ELR (cell line): ENCODE results near the gene SLC25A4.
A peak's percentile ranks its signal among the peaks of the same experiment; 100 is the strongest.
"Not testable (repeated sequence)": the region's sequence is repeated elsewhere in the genome, so short reads cannot be mapped to it uniquely, and the experiment has no call there.

Experiments used
- DNase-seq: peaks from one replicate; pipeline ENCODE4 v3.0.0-alpha.2; 2015; ENCODE audit warnings: low read depth

Gene SLC25A4

DNA sequence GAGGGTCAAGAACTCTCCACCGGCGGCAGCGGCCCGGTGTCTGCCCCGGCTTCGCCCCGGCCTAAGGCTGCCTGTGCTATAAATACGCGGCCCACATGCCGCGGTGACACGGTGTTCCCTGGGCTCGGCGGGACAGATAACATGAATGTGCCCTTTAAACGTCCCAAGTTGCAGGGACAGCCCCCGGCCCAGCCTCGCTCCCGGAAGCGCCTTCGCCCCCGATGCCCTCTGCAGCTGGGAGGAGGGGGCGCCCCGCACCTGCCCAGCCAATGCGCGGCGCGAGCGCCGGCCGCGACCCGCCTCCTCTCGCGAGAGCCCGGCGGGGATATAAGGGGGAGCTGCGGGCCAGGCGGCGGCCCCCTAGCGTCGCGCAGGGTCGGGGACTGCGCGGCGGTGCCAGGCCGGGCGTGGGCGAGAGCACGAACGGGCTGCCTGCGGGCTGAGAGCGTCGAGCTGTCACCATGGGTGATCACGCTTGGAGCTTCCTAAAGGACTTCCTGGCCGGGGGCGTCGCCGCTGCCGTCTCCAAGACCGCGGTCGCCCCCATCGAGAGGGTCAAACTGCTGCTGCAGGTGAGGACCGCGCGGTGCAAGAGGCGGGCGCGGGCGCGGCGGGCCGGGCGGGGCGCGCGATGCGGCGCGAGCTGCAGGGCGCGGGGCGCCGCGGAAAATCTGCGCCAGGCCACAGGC lies at the start of gene SLC25A4:
Gene SLC25A4 (plus strand): TSS at position 355 of the 689 bp plus-strand sequence. CDS start 107 bp downstream, at position 462.
- peak; percentile 72 for DNase-seq

DNA sequence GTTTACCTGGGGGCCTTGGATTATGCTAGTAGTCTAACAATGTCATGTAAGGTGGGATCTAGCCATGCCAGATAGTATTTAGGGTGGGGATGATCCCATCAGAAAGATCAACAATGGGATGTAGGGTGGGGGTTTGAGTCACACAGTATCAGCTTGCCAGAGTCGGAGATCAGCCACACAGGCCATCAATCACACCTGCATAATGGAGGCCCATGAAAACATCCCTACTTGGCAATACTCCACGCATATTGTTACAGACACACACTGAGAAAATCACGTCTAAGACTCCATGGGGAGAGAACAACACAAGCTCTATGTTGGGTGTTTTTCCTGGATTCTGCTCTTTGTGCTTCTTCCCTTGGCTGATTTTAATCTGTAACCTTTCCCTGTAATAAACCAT lies 49.5 kb upstream of the SLC25A4 start:
- DNase-seq = no peak

DNA sequence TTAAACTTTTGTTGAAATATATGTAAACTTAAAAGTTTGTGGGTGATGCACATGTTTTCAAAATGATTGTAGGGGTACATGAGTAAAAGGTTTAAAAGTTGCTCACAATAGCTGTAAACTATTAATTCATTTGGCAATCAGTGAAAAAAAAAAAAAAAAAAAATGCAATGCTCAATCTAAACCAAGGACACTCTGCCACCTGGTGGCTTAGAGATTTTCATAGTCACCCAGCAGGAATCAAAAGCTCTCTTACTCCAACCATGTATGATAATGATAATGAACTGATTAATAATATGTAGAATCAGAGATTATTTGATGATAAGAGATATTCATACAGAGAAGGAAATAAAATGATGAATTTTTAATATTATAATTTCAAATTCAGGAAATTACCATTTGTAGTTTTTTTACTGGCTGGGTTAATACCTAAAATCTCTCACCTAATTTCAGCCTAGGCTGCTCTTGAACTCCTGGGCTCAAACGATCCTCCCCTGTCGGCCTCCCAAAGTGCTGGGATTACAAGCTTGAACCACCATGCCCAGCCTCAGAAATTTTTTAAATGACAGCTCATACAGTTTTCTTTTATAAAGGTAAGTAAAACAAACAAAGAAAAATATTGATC lies 46.9 kb upstream of the SLC25A4 start:
- DNase-seq = peak; percentile 61

GRCh38 chr4:185098474-185098873 lies 44.6 kb upstream of the SLC25A4 start:
- DNase-seq = no peak

- no peak for DNase-seq
Measured at GRCh38 chr4:185099024-185099682, 43.9 kb upstream of the SLC25A4 start.

GRCh38 chr4:185099940-185100339 lies 43.1 kb upstream of the SLC25A4 start:
- DNase-seq = no peak

- no peak for DNase-seq
Measured at GRCh38 chr4:185100423-185100822, 42.6 kb upstream of the SLC25A4 start.

- DNase-seq = no peak
Measured at GRCh38 chr4:185101354-185101890, 41.6 kb upstream of the SLC25A4 start.

GRCh38 chr4:185104733-185105132 lies 38.3 kb upstream of the SLC25A4 start:
- no peak for DNase-seq

DNA sequence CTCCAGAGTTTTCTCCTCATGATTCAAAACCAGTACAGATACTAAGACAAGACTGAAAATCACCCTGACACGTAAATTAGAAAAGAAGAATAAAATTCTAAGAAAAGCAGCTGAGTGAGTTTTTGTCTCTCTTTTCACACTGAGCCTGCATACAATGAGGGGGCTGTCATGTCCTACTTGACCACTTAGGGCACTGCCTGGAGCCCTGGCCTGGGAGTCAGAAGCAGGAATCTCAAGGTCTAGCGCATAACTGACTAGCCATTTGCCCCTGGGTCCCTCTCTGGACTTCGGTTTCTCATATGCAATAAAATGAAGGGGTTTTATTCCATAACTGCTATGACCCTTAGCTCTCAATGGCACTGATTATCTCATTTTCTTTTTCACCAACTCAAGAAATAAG lies 36.7 kb upstream of the SLC25A4 start:
- no peak for DNase-seq

DNA sequence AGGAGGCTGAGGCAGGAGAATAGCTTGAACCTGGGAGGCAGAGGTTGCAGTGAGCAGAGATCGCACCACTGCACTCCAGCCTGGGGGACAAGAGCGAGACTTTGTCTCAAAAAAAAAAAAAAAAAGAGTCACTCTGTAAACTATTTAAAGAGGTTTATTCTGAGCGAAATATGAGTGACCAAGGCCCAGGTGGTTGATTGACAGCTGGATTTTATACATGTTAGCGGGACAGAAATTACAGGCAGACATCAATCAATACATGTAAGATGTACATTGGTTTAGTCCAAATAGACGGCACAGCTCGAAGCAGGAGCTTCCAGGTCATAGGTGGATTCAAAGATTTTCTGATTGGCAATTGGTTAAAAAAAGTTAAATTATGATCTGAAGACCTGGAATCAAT lies 35.5 kb upstream of the SLC25A4 start:
- DNase-seq = not testable (repeated sequence)

DNA sequence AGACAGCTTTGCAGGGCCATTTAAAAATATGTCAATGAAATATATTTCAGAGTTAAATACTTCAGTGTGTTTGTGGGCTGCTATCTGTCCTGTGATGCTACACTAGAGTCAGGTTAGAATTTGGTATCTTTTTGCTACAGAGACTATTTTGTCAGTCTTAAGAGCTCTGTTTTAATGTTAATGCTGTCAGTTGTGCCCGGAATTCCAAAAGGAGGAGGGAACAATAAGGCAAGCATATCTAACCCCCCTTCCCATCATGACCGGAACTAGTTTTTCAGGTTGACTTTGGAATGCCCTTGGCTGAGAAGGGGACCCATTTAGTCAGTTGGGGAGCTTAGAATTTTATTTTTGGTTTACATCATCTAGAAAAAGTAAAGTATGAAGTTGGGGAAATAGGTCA lies 34.9 kb upstream of the SLC25A4 start:
- DNase-seq = no peak

- no peak for DNase-seq
Measured at GRCh38 chr4:185108669-185109068, 34.4 kb upstream of the SLC25A4 start.

DNA sequence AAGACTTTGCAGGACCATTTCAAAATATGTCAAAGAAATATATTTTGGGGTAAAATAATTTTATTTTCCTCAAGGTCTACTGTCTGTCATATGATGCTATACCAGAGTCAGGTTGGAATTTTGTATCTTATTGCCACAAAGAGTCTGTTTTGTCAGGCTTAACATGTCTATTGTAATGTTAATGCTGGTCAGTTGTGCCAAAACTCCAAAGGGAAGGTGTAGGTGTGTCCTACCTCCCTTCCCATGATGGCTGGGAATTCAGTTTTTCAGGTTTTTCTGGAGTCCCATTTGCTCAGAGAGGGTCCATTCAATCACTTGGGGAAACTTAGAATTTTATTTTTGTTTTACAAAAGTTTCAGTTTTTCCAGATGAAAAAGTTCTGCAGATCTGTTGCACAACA lies 33.3 kb upstream of the SLC25A4 start:
- DNase-seq = no peak

GRCh38 chr4:185110375-185110823 lies 32.7 kb upstream of the SLC25A4 start:
- DNase-seq = no peak

DNA sequence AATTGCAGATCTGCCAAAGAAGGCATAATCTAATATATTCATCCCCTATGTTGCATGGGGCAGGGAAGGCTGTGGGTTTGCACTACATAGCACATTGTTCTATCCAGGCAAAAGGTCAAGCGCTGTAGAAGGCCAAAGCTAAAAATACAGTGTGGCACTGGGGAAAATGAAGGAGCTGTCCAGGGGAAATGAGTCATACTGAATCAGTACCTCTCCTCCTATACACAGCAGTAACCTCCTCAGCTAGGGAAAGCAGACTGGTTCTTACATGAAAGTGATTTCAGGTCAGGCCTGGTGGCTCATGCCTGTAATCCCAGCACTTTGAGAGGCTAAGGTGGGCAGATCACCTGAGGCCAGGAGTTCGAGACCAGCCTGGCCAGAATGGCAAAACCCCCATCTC lies 31.0 kb upstream of the SLC25A4 start:
- DNase-seq = peak; percentile 94

GRCh38 chr4:185113340-185113739 lies 29.7 kb upstream of the SLC25A4 start:
- DNase-seq = no peak

- peak; percentile 30 for DNase-seq
Measured at GRCh38 chr4:185115827-185116232, 27.2 kb upstream of the SLC25A4 start.

- no peak for DNase-seq
Measured at GRCh38 chr4:185117300-185117934, 25.6 kb upstream of the SLC25A4 start.

GRCh38 chr4:185118876-185119275 lies 24.2 kb upstream of the SLC25A4 start:
- no peak for DNase-seq

GRCh38 chr4:185119467-185119866 lies 23.6 kb upstream of the SLC25A4 start:
- DNase-seq = not testable (repeated sequence)

GRCh38 chr4:185119927-185120630 lies 23.0 kb upstream of the SLC25A4 start:
- no peak for DNase-seq
